Fibroblast of skin of left biceps (primary cell): Measurements from ENCODE around the gene PNPLA7.
"Not testable (repeated sequence)": the region's sequence is repeated elsewhere in the genome, so short reads cannot be mapped to it uniquely, and the experiment has no call there.

Experiments
- DNase-seq, 2 experiments: peaks; one replicate each; pipeline ENCODE4 v3.0.0-alpha.2; 2013; ENCODE audit warnings: low read depth in 2 of 2

The PNPLA7 gene

GRCh38 chr9:137550231-137550621 is at the start of gene PNPLA7:
TSS of gene PNPLA7 (minus strand) at chr9:137550402. CDS start at chr9:137550197, 205 bp downstream.
- peak; percentile 3 to 8 for DNase-seq

- no peak for DNase-seq
These were observed 48.7 kb upstream of the PNPLA7 start for GRCh38 chr9:137598943-137599342.

DNA sequence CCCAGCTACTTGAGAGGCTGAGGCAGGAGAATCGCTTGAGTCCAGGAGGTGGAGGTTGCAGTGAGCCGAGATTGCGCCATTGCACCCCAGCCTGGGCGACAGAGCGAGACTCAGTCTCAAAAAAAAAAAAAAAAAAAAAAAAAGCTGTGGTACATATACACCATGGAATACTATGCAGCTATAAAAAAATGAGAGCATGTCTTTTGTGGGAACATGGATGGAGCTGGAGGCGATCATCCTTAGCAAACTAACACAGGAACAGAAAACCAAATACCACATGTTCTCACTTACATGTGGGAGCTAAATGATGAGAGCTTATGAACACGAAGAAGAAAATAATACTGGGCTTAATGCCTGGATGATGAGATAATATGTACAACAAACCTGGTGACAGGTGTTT is 46.4 kb upstream of the PNPLA7 start:
- not testable (repeated sequence) for DNase-seq

- DNase-seq = no peak
These were observed 43.0 kb upstream of the PNPLA7 start for GRCh38 chr9:137593176-137593575.

- no peak for DNase-seq
These were observed 42.6 kb upstream of the PNPLA7 start for GRCh38 chr9:137592767-137593166.

- DNase-seq = peak; percentile 66 to 67
These were observed 40.5 kb upstream of the PNPLA7 start, which contains the start of gene ZMYND19 for GRCh38 chr9:137590469-137591383. TSS of gene ZMYND19 (minus strand) at chr9:137590512. CDS start at chr9:137590263, 249 bp downstream.

DNA sequence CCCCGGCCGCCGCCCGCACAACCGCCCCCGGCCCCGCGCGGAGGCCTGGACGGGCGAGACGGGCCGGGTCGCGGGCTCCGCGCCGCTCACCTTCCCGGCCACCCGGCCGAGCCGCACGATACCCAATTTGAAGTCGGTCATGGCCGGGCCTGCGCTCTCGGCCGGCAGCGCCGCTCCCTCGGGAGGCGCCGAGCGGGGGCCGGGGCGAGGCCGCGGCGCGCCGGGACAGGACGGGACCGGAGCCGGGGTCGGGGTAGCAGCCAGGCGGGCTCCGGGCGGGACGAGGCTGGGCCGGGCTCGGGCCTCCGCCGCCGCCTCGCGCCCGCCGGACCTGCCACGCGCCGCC is 39.9 kb upstream of the PNPLA7 start:
- DNase-seq = no peak

GRCh38 chr9:137589441-137590122 is 39.4 kb upstream of the PNPLA7 start:
- DNase-seq = no peak

DNA sequence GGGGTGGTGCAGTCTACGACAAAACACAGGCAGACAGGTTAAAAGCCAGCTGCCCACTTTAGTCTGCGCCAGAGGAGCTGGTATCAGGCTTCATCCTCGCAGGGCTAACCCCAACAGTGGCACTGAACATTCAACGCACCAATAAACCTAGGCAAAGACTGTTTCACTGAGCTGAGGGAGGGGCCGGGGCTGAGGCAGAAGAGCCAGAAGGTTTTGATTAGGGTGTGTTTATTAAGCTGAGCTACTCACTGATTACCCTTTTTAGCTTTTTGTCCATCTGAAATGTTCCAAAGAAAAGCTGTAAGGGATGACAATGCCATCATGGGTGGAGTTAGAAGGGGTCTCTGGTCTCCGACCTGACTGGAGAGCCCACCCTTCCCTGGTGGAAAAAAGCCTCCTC is 38.7 kb upstream of the PNPLA7 start:
- DNase-seq = no peak

GRCh38 chr9:137588311-137588710 is 38.1 kb upstream of the PNPLA7 start:
- DNase-seq = no peak

DNA sequence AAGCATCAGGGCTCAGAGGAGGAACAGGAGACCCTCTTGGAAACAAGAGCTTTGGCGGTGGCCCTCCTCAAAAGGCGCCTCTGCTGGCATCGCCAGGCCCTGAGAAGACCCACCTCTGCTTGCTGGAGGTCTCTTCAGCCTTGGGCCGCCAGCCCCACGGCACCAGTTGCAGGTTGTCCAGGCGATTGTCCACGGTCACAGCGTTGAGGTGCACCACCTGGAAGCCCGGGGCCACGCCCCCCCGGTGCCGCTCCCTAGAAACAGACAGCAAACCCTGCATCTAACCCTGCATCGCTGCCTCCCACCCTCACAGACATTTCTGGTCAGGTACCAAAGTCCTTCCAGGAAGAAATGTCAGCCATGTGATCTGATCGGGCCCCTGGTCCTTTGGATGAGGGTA is 36.7 kb upstream of the PNPLA7 start:
- DNase-seq = no peak

DNA sequence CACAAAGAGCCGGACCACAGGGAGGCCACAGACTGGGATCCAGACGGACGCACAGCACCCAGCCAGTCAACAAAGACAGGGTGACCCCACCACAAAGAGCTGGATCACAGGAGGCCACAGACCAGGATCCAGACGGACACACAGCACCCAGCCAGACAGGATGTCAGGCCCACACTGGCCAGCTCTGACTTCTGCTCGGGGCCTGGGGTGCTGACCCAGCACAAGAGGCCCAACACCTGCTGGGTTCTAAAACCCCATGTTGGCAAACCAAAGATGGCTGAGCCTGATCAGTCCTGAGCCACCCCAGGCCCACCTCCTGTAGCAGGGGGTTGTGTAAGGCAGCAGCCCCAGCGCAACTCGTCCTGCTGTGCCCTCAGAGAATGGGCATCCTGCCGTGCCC is 33.8 kb upstream of the PNPLA7 start:
- DNase-seq = no peak

GRCh38 chr9:137583347-137583746 is 33.1 kb upstream of the PNPLA7 start:
- DNase-seq = no peak

DNA sequence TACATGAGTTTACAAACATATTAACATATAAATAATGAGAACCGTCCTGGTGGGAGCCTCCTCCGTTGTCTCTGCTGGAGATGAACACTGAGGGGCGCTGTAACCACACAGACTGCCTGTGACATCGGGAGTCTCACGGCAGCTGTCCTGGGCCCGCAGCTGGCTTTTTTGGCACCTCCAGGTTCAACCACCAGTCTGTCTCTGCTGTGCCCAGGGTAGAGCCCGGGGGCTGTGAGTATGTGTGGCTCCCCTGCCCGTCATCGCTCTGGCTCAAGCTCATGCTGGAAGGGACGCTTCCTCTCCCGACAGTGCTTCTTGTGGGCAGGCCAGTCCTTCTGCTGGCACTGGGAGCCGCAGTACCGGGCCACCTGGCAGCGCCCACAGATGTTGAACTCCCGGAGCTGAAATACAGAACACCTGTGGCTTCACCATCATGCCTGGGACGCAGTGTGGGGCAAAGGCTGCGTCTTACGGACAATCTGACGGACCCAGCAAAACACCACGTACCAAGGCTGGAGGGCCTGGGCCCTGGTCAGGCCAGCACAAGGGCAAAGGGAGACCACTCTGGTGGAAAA is 32.2 kb upstream of the PNPLA7 start:
- no peak for DNase-seq

DNA sequence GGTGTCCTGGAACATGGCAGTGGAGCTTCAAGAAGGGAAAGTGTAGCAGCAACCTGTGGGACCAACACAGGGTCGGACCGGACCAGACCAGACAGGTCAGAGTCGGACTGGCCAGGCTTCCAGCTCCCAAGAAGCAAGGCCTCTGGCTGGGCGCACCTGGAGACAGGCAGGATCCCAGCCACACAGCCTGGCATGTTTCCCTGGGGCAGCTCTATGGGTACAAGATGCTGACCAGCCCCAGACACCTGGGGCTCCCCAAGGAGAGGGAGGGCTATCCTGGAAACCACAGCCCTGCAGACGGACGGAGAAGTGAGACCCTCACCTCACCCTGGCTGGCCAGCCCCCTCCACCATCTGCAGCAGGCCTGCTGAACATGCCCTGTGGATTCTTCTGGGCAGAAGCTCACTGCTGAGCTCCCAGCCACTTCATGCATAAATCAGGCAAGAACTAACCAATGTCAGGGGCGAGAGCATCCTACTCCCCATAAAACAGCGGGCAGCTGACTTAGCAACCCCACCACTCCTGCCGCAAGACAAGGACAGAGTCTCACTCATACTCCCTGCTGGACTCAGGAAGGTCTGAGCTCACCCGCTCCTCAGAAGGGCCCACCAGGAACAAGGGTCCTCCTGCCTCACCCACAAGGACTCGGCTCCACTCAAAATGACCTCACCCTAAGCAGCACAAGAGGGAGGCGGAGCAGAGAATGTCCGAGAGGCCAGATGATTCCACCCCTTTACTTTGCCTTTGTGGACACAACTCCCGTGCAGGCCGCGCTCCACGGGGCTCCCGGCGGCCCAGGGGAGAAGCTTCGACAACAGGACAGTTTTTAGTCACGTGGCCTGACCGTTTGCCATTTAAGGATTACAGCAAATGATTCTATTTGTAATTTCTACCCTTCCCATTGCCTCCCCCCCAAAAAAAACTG is 31.4 kb upstream of the PNPLA7 start:
- no peak for DNase-seq

DNA sequence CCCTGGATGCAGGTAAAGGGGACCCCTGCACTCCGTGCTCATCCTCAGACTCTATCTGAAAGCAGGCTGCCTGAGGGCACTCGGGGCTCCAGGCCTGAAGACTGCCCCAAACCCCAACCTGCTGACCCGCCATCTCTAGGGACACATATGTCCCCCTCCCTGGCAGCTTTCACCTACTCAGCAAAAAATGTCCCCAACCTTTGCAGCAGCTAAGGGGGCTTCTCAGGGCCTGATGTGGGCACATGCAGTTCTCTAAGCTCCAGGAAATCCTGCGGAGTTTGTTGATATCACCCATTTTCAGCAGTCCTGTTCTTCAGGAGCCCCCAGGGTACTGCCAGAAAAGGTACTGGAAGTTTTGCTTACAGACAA is 30.7 kb upstream of the PNPLA7 start:
- no peak for DNase-seq

GRCh38 chr9:137580209-137580953 is 30.2 kb upstream of the PNPLA7 start:
- no peak for DNase-seq

DNA sequence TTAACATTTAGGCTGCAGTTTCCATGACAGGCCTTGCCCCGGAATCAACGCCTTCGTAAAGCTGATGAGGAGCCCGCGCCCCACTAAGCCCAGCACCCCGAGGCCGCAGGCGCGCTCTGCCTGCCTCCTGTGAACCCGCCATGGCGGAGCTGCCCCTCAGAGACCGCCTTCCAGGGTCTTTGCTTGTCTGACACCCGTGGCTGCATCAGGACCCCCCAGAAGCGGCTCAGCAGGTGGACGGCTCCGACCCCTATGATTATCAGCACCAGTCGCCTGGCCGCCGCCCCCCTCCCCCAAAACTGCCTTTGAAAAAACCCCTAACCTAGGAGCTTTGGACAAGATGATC is 29.0 kb upstream of the PNPLA7 start:
- no peak for DNase-seq

DNA sequence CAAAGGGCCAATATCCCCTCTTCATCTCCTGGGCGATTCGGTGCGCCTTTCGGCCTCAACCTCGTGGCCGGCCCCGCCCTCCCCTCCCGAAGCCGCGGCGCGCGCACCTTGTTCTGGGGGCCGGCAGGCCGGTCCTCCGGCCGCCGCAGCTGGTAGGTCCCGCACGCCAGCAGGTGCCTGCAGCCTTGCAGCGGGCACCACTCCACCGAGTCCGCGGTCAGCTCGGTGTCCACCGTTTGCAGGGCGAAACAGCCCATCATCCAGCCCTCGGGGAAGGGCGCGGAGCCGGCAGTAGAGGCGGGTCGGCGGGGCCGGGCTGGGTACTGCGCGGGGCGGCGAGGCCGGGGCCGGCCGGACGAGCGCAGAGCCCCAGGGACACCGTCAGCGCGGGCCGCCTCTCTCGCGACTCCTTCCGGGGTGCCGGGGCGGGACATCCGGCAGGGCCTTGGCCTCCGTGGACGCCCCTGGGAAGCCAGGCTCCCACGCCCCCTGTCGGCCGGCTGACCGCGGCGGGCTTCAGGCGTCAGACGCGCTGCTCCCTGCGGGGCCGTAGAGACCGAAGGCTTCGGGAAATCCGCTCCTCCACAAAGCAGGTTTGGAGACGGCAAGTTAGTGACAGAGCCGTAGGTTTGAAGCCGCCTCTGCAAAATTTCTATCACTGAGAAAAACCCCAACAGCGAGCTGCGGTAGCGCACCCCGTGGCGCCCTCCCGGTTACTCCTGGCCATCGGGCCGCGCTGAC is 28.5 kb upstream of the PNPLA7 start, which contains the start of gene DPH7:
DPH7 (minus strand) TSS at position 408 of the 741 bp plus-strand sequence; CDS start at position 260, 148 bp downstream.
- DNase-seq = peak; percentile 68

DNA sequence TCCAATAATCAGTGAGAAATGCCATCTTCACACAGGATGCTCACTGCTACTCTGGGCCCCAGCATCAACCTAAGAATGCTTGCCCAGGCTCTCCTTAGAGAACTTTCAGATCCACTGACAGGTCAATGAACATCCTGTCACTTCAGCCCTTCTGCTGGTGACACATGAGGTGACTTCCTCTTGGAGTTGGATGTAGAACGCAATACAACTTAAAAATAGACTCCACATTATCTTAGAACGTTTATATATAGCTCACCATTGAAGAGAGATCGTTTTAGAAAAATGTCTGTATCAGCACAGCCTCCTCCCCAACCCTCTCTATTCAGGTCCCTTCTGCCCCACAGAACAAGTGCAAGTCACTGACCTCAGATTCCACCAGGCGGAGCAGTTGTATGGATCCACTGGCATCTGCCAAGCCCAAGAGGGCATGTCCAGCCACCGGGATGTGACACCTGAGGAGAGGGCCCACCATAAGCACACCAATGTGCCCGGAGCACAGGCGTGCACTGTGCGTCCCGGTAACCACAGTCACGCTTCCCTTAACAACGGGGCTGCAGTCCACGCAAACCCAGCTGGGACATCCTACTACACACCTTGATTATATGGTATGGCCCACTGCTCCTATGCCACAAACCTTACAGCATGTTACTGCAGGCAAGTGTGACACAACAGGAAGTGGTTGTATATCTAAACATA is 25.7 kb upstream of the PNPLA7 start:
- DNase-seq = no peak
